A172 (cell line): ENCODE measurements around the gene IGHMBP2. TPM values are rescaled to one million over a fixed set of nuclear protein-coding genes. Genes with fewer than 3 reads are reported as not detected.

ENCODE experiments used
- DNase-seq: peaks from one replicate; pipeline ENCODE4 v3.0.0-alpha.2; 2015; ENCODE audit warnings: low spot score
- total RNA-seq: library from RNA; depleted of rRNA; stranded (reverse); fragments of >200 nt; shearing (Covaris generic); gene quantifications from 2 replicates; pipeline ENCODE4 v1.2.3, GENCODE V29; 2014

IGHMBP2 gene
- total RNA-seq, 1 experiment from 2014 or later = 5.7 TPM

DNA sequence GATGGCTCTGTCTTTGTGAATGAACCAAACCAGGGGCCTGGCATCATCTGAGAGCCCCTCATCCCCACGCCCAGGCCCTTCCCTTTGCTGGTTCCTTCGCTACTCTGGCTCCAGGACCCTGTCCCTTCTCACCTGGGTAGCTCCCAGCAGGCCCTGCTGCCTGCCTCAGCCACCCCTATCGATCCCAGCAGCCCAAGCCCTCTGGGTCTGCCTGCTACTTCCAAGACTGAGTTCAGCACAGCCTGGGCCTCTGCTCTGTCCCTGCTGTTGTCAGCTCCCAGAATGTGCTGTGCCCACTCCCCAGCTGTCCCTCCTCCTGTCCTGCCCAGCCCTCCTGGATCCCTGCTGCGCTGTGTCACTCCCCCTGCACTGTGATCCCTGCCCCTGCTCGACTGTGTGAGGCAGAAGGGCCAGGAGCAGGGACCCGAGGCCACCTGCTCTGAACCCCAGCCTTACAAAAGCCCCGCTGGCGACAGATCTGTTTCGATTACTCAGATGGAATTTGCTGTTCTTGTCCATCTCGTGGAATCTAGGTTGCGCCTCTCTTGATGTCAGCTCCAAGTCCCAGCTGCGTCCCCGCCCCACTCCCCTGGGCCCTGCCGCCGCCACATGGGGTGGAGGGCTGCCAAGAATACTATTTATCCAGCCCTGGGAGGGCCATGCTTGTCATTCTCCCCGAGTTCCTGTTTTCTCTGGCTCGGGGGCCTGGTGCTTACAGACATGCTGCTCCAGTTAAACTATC lies 13.0 kb upstream of the IGHMBP2 start:
- peak; percentile 53 for DNase-seq

DNA sequence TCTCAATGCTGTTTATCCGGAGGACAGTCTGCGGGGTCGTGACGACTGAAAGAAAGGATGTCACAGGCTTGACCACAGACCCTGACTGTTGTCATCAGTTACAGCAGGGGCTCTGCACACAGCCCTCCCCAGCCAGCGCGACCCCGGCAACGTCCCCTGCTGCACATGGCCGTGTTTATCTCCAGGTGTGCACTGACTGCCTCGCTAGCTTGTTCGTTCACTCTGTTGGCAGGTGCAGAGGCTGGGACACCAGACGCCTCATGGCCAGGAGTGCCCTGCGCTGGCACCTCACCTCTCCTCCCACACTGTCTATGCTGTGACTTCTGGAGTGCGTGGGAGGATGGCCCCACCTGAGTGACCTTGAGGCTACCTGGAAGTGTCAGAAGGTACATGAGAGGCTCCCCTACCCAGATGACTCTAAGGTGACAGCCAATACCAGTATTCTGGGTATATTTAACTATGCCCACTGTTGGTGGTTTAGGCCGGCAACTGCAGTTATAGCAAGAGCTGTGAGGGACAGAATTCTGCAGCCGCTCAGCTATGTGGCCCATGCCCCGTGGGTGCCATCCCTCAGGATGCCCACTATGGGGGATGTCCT lies 12.2 kb upstream of the IGHMBP2 start:
- no peak for DNase-seq

DNA sequence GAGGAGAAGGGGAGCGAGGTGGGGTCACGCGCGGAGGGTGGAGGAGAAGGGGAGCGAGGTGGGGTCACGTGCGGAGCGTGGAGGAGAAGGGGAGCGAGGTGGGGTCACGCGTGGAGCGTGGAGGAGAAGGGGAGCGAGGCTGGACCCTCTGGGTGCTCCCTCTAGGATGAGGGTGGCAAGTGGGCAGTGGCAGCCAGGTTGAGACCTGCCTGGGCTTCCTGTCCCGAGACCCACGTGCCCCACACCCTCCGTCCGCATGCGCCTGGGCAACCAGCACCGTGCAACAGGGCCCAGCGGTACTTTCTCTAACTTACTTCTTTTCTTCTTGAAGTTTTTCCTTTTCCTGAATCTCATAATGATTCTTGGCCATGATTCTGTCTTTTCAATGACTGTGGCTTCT lies 11.1 kb upstream of the IGHMBP2 start:
- DNase-seq = no peak

DNA sequence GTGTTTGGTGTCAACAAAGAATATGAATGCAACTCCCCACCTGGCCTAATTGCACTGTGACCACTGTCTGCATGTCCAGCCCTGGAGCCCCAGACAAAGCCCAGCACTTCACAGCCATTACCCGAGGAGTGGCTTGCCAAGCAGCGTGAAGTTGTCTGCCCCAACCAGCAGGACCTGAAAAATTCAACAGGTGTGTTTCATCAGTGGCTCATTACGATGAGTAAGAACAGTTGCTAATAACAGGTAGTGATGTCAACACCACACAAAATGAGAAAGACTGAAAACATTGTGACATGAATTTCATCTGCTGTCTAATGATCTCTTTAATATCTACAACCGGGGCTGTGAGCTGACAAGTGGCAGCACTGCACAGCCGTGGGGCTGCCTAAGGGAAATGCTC lies 10.4 kb upstream of the IGHMBP2 start:
- DNase-seq = no peak

DNA sequence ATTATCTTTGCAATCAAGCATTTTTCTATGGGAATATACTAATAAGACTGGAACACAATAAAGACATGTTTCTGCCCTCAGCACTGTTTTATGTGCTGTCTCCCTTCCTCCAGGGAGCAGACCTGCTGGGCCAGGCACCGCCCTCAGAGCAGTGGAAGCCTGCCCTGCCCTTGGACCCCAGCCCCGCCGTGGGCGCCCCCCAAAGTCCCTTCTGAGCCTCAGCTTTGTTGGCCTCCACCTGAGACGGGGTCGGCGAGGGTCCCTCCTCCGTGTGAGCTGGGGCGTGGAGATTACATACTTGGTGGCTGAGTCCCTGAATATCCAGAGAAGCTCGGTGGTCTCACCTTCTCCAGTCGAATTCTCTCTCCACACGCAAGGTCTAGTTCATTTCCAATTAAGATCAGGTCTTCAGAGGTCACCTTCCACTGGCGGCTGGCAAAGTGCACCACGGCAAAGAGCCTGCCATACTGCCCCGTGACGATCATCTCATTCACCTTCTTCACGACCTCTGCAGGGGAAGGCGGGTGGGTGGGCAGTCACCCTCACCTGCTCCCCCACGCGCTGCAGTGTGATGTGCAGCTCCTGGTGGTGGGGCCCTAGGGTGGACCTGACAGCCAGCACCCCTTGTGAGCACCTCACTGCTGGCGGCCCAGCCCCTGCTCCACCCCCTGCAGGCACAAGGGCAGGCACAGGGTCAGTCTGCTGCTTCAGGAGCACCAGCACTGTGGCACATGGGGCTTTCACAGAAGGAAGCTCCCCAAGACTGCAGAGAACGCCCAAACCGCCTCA lies 7.3 kb upstream of the IGHMBP2 start:
- DNase-seq = no peak

DNA sequence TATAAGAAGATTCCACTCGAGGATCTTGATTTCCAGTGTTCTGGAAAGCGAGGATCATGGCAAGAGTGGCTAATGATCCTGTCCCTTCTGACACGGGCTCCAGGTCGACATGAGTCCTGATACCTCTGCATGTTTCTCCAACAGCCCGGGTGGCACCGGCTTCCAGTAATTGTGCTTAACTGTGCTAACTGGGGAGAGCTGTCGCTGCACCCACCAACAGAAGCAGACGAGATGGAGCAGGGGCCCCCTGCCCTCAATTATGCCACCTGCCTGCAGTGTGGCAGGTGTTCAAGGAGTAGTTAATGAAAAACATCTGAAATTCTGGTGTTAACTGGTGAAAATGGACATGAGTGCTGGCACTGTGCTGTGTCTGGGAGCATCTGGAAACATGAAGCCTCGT lies 6.2 kb upstream of the IGHMBP2 start:
- DNase-seq = no peak

DNA sequence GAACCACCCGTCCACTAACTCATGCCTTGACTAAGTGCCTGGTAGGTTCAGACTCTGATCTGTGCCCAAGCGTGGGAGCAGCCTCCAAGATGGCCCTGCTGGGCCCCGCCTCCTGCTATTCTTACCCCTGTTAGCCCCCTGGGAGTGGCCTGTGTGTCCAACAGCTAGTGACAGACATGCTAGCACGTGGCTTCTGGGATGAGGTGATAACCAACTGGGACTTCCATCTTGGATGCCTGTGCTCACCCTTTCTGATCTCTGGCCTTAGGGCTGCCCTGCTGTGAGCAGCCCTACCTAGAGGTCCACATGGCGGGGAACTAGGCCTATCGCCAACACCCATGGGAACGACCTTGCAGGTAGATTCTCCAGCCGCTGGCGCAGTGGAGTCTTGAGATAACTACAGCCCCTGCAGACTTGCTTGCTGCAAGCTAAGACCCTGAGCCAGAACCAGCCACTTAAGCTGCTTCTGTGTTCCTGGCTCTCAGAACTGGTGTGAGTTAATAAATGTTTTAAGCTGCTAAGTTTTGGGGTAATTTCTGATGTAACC lies 2.8 kb upstream of the IGHMBP2 start:
- DNase-seq = no peak

DNA sequence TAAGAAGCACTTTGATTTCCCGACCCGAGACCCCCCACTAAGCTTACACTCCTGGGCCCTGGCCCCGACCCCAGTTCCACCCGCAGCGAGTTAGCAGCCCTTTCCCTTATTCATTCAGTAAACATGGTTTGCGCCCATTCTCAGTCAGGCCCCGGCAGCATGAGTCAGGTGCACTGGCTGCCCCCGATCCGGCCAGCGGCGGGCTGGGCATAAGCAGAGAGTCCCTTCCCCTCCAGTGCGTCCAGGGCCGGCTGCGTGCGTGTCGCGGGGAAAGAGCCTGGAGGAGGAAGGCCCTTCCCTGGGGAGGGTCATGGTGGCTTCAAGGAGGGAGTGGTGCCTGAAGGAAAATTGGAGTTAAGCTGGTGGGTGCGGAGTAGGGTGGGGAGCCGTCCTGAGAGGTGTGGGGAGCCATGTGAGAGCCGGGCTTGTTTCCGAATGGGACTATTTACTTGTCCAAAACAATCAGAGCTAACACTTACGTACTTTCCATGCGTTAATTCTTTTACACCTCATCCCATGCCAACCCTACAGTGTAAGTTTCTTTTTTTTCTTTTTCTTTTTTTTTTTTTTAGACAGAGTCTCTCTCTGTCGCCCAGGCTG lies 657 bp downstream of the IGHMBP2 start:
- peak; percentile 8 for DNase-seq

DNA sequence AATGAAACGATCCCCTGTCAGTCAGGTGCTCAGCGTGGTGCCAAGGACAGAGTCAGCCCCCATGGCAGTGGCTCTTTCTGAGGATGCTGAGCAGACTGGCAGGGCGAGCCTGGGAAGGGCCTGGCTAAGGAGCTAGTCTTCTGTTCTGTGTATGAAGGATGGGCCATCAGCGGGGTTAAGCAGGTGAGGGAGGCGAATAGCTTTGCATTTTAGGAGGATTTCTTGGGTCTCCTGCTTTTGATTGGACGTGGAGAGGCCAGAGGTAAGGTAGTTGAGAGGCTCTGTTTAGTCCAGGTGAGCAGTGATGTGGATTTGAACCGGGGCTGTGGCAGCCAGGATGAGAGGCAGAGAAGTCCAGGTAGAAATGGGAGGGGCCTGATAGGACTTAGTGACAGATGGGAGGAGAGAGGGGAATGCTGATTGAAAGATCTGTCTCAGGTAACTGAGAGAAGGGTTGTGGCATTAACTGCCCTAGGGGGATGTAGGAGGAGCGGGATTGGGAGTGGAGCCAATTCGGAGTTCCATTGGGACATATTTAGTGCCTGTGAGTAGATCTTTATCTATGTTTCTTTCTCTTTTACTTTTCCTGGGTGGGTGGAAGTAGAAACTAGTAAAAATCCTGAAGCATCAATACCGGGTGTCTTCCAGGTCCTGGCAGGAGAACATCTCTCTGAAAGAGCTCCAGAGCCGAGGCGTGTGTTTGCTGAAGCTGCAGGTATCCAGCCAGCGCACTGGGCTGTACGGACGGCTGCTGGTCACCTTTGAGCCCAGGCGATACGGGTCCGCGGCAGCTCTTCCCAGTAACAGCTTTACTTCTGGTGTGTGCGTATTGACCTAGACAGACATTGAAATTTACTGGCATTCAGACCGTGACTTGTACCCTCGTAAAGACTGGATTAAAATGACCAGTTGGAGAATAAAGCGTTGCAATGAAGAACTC lies 2.0 kb downstream of the IGHMBP2 start:
- DNase-seq = no peak

DNA sequence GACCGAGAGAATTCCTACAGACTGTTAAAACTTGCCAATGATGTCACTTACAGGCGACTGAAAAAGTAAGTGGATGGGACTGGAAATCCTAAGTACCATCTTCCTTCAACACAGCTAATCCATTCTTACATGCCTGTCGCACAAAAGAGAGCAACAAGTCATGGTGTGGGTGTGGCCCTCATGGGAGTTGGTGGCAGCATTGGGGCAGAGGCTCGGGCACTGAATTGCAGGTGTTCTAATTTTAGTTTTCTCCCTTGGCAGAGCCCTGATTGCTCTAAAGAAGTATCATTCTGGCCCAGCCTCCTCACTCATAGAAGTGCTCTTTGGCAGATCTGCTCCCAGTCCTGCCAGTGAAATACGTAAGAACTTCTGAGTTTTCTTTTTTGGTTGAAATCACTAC lies 4.6 kb downstream of the IGHMBP2 start:
- DNase-seq = no peak

DNA sequence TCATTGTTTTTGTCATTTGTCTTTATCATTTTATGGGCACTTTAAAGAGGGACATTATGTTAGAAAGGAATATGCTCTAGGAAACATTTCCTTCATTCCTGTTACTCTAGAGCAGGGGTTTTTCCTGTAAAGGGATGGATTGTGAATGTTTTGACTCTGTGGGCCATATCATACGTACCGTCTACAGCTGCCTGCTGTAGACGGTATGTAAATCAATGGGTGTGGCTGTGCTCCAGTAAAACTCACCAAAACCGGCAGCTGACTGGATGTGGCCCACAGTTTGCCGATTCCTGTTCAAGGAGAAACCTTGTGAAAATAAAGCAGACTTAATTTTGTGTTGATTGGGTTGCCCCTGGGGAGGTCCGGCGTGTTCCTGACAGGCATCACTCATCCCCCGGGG lies 7.3 kb downstream of the IGHMBP2 start:
- DNase-seq = no peak

DNA sequence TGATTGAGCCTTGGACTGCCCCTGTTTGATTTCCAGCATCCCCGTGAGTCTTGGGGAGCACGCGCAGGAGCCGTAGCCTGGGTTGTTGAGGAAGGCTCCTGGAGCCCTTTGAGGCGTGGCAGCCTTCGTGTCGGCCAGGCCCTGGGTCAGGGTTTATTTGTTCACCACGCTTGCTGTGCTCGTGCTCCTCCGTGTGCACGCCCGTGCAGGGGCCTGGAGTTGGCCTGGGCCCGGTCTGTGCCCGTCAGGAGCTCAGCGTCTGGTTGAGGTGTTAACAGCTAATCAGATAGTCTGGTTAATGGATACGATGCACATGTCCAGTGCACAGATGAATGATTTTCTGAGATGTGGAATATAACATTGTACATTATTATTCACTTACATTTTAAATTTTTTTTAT lies 8.0 kb downstream of the IGHMBP2 start:
- DNase-seq = no peak

DNA sequence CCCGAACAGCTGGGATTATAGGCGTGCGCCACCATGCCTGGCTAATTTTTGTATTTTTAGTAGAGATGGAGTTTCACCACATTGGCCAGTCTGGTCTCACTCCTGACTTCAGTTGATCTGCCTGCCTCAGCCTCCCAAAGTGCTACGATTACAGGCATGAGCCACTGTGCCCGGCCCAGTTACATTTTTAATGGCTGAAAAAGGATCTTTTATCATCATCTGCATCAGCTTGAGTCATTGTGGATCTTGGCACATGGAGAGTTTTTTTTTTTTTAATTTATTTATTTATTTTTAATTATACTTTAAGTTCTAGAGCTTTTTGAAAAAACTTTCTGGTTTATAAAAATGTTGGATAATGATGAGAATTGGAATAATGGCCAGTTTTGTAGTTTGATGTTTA lies 8.6 kb downstream of the IGHMBP2 start:
- no peak for DNase-seq

DNA sequence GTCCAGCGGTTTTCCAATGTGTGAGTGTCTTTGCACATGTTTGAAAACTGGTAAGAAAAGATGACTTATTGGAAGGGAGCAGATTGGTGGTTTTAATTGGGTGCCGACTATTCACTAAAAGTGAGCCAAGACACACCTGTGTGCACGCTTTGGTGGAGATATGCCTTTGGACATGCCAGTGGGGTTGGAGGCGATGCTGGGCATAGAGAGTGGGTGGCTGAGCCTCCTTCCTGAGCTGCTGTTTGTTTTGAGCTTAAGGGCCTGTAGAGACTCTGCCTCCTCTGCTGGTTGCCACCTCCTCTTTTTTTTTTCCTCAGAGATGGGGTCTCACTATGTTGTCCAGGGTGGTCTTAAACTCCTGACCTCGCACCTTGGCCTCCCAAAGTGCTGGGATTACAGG lies 9.5 kb downstream of the IGHMBP2 start:
- DNase-seq = no peak

DNA sequence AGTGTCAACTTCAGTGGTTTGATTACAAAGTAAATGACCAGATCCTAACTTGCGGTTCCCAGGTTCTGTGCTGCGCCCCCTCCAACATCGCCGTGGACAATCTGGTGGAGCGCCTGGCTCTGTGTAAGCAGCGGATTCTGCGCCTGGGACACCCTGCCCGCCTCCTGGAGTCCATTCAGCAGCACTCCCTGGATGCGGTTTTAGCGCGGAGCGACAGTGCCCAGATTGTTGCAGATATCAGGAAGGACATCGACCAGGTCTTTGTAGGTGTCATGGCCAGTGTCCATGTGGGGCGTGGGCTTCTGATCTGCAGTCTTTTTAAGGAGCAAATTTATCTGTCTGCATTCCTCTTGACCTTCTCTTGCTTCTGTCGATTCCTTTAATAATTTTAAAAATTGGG lies 11.1 kb downstream of the IGHMBP2 start:
- DNase-seq = no peak

DNA sequence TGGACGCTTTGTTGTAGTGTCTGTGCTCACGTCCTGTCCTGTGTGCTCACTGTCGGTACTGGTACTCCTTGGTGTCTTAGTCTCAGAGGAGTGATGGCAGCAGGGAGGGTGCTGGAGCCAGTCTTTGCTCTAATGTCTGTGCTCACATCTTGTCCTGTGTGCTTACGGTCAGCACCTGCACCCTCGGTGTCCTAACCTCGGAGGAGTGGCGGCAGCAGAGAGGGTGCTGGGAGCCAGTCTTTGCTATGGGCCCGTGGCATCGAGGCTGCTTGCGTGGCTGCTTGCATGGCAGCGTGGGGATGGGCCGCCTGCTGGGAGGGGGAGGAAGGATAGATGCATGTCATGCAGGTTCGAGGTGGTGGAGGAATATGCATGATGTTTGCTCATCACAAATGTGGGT lies 12.7 kb downstream of the IGHMBP2 start:
- no peak for DNase-seq

DNA sequence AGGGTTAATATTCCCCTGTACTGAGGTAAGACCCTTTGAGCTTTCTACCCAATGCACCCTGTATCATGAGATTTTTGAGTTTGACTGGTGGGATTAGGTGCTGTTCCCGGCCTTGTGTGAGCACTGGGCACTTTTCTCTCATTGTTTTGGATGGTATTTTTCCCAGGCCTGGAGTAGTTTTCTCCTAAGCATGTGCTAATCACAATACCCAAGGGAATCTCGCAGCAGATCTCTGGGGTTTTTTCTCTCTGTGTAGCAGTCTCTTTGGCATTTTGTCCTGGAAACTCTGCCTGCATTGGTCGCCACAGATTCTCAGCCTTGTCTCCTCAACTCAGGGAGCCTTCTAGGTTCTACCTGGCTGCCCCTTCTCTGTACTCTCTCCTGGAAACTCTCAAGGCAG lies 19.9 kb downstream of the IGHMBP2 start:
- DNase-seq = no peak

DNA sequence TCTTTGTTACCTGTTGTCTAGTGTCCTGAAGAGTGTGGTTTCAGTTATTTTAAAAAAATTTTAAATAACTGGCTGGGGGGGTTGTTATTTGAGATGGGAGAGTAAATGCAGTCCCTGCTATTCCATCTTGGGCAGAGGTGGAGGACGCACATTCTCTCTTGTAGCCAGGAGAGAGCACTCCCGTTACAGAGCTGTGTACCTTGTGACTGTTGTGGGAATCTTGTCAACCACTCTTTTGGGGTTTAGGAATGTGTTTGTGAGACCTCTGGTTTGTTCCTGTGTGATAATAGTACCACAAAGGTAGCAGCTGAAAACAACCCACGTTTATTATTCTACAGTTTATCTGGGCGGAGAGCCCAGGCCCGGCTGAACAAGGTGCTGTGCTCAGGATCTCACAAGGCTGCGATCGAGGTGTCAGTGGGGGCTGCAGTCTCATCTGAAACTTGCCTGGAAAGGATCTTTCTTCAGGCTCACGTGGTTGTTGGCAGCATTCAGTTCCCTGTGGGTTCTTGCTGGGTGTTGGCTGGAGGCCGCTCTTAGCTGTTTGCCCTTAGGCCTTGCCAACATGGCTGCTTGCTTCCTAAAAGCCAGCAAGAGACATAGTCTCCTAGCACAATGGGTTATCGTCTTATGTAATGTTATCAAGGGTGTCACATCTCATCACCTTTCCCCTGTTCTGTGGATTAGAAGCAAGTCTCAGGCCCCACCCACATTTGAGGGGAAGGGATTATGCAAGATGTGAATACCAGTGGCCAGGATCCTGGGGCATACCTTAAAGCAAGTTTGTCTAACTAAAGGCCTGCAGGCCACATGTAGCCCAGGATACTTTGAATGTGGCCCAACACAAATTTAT lies 20.6 kb downstream of the IGHMBP2 start:
- DNase-seq = no peak

DNA sequence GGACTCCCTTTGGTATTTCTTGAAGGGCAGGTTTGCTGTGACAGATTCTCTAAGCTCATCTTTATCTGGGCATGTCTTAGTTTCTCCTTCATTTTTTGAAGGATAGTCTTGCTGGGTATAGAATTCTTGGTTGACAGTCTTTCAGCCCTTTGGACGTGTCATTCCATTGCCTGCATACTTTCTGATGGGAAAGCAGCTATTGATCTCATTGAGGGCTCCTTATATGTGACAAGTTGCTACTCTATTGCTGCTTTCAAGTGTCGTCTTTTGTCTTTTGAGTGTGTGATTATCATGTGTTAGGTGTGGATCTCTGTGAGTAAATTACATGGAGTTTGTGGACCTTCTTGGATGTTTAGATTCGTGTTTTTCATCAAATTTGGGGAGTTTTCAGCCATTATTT lies 21.9 kb downstream of the IGHMBP2 start:
- no peak for DNase-seq
